ENCODE measurements around the gene ERCC8.

GRCh38 chr5:60835554-60835953, 109.3 kb downstream of the ERCC8 start:
- no peak for TF ChIP-seq CTCF (conservative IDR thresholded peaks at IDR 0.05; ENCODE audit: low read depth in 2 of 2)
- TF ChIP-seq NANOG (IDR thresholded peaks at IDR 0.05; ENCODE audit: borderline replicate concordance) = no peak
- no peak for TF ChIP-seq POLR2AphosphoS5 (IDR thresholded peaks at IDR 0.05; ENCODE audit: low read depth)
- TF ChIP-seq CREB1 (CRISPR knock-in tag; IDR thresholded peaks at IDR 0.05; ENCODE audit: low read depth) = no peak
- TF ChIP-seq EZH2 (IDR thresholded peaks at IDR 0.05; ENCODE audit: low read depth, unreplicated experiment) = no peak
- no peak for TF ChIP-seq ZNF114 (CRISPR knock-in tag; IDR thresholded peaks at IDR 0.05)
- no peak for TF ChIP-seq EZH2phosphoT487 (IDR thresholded peaks at IDR 0.05; ENCODE audit: unreplicated experiment)
- TF ChIP-seq, protein P1, sequence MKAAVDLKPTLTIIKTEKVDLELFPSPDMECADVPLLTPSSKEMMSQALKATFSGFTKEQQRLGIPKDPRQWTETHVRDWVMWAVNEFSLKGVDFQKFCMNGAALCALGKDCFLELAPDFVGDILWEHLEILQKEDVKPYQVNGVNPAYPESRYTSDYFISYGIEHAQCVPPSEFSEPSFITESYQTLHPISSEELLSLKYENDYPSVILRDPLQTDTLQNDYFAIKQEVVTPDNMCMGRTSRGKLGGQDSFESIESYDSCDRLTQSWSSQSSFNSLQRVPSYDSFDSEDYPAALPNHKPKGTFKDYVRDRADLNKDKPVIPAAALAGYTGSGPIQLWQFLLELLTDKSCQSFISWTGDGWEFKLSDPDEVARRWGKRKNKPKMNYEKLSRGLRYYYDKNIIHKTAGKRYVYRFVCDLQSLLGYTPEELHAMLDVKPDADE (IDR thresholded peaks at IDR 0.05) = no peak
- TF ChIP-seq, protein P2, sequence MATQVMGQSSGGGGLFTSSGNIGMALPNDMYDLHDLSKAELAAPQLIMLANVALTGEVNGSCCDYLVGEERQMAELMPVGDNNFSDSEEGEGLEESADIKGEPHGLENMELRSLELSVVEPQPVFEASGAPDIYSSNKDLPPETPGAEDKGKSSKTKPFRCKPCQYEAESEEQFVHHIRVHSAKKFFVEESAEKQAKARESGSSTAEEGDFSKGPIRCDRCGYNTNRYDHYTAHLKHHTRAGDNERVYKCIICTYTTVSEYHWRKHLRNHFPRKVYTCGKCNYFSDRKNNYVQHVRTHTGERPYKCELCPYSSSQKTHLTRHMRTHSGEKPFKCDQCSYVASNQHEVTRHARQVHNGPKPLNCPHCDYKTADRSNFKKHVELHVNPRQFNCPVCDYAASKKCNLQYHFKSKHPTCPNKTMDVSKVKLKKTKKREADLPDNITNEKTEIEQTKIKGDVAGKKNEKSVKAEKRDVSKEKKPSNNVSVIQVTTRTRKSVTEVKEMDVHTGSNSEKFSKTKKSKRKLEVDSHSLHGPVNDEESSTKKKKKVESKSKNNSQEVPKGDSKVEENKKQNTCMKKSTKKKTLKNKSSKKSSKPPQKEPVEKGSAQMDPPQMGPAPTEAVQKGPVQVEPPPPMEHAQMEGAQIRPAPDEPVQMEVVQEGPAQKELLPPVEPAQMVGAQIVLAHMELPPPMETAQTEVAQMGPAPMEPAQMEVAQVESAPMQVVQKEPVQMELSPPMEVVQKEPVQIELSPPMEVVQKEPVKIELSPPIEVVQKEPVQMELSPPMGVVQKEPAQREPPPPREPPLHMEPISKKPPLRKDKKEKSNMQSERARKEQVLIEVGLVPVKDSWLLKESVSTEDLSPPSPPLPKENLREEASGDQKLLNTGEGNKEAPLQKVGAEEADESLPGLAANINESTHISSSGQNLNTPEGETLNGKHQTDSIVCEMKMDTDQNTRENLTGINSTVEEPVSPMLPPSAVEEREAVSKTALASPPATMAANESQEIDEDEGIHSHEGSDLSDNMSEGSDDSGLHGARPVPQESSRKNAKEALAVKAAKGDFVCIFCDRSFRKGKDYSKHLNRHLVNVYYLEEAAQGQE (IDR thresholded peaks at IDR 0.05; ENCODE audit: unreplicated experiment) = no peak
- no peak for TF ChIP-seq JUNB (IDR thresholded peaks at IDR 0.05; ENCODE audit: unreplicated experiment)
- TF ChIP-seq STAT1 (IDR thresholded peaks at IDR 0.05; ENCODE audit: unreplicated experiment) = no peak
- TF ChIP-seq, protein P3, sequence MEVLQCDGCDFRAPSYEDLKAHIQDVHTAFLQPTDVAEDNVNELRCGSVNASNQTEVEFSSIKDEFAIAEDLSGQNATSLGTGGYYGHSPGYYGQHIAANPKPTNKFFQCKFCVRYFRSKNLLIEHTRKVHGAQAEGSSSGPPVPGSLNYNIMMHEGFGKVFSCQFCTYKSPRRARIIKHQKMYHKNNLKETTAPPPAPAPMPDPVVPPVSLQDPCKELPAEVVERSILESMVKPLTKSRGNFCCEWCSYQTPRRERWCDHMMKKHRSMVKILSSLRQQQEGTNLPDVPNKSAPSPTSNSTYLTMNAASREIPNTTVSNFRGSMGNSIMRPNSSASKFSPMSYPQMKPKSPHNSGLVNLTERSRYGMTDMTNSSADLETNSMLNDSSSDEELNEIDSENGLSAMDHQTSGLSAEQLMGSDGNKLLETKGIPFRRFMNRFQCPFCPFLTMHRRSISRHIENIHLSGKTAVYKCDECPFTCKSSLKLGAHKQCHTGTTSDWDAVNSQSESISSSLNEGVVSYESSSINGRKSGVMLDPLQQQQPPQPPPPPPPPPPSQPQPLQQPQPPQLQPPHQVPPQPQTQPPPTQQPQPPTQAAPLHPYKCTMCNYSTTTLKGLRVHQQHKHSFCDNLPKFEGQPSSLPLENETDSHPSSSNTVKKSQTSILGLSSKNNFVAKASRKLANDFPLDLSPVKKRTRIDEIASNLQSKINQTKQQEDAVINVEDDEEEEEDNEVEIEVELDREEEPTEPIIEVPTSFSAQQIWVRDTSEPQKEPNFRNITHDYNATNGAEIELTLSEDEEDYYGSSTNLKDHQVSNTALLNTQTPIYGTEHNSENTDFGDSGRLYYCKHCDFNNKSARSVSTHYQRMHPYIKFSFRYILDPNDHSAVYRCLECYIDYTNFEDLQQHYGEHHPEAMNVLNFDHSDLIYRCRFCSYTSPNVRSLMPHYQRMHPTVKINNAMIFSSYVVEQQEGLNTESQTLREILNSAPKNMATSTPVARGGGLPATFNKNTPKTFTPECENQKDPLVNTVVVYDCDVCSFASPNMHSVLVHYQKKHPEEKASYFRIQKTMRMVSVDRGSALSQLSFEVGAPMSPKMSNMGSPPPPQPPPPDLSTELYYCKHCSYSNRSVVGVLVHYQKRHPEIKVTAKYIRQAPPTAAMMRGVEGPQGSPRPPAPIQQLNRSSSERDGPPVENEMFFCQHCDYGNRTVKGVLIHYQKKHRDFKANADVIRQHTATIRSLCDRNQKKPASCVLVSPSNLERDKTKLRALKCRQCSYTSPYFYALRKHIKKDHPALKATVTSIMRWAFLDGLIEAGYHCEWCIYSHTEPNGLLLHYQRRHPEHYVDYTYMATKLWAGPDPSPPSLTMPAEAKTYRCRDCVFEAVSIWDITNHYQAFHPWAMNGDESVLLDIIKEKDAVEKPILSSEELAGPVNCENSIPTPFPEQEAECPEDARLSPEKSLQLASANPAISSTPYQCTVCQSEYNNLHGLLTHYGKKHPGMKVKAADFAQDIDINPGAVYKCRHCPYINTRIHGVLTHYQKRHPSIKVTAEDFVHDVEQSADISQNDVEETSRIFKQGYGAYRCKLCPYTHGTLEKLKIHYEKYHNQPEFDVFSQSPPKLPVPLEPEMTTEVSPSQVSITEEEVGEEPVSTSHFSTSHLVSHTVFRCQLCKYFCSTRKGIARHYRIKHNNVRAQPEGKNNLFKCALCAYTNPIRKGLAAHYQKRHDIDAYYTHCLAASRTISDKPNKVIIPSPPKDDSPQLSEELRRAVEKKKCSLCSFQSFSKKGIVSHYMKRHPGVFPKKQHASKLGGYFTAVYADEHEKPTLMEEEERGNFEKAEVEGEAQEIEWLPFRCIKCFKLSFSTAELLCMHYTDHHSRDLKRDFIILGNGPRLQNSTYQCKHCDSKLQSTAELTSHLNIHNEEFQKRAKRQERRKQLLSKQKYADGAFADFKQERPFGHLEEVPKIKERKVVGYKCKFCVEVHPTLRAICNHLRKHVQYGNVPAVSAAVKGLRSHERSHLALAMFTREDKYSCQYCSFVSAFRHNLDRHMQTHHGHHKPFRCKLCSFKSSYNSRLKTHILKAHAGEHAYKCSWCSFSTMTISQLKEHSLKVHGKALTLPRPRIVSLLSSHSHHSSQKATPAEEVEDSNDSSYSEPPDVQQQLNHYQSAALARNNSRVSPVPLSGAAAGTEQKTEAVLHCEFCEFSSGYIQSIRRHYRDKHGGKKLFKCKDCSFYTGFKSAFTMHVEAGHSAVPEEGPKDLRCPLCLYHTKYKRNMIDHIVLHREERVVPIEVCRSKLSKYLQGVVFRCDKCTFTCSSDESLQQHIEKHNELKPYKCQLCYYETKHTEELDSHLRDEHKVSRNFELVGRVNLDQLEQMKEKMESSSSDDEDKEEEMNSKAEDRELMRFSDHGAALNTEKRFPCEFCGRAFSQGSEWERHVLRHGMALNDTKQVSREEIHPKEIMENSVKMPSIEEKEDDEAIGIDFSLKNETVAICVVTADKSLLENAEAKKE (CRISPR knock-in tag; IDR thresholded peaks at IDR 0.05) = no peak
- TF ChIP-seq ZNF331 (CRISPR knock-in tag; IDR thresholded peaks at IDR 0.05; ENCODE audit: low read depth) = no peak

Data from GM23338 (cell line).